Measurements from ENCODE around the gene CLN6. TPM values are rescaled to one million over a fixed set of nuclear protein-coding genes. Genes with fewer than 3 reads are reported as not detected.
"Not testable (repeated sequence)": the region's sequence is repeated elsewhere in the genome, so short reads cannot be mapped to it uniquely, and the experiment has no call there.

CLN6 gene
- total and polyA plus RNA-seq, 8 donors, result 6.4 to 151 (median 17.3) TPM

DNA sequence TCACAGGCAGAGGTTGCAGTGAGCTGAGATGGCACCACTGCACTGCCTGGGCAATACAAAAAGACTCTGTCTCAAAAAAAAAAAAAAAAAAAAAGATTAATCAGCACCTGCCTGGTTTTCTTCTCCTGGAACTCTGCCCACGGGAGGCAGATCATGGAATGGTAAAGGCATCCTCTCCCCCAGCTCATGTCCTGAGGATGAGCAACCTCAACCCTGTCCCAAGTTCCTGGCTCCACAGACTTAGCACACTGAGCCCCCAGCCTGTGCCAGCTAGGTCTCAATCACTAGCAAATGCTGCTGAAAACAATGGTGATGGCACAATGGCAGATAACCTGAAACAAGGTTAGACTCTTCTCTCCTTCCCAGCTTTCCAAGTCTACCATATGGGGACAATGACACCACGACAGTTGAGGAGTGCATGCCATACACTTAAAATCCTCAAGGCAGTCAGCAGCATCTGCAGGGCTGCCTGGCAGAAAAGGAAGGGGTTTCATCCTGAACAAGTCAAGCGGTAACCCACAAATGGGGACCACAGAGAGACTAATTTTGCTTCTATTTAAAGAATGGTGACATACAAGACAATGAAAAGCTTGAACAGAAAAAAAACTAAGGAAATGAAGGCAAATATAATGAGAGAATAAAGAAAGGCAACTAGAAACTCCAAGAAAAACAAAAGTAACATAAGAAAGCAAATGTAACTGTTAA, 4.8 kb downstream of the CLN6 start:
- WGBS, 5 donors, result 66 to 83% (median 69%) methylated on average over 3 of the region's 3 CpGs
- H3K36me3 ChIP-seq, result no peaks in the 10 kb centered on the region
- H3K27me3 ChIP-seq, result no peaks in the 10 kb centered on the region
- TF ChIP-seq POLR2AphosphoS5 (IDR thresholded peaks at IDR 0.05), result no peak
- no peak overlapping the region for H3K4me3 ChIP-seq
- H3K9me3 ChIP-seq, result no peaks in the 10 kb centered on the region
- intact Hi-C loops (cut with DNase I; ENCODE audit: low total_unique reads), result no loop called here
- no peak overlapping the region for H3K27ac ChIP-seq
- DNase-seq, result peak in 1 of 2 donors; percentile 14
- H3K4me1 ChIP-seq, result peaks cover 11 to 27% (median 19%) of the 10 kb centered on the region in 4 donors

DNA sequence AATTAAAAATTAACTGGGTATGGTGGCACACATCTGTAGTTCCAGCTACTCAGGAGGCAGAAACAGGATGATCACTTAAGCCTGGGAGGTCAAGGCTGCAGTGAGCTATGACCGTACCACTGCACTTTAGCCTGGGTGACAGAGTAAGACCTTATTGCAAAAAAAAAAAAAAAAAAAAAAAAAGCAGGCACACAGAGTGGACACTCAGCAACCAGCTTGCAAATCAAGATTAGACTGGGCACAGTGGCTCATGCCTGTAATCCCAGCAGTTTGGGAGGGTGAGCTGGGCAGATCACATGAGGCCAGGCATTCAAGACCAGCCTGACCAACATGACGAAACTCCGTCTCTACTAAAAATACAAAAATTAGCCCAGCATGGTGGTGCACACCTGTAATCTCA, 5.4 kb downstream of the CLN6 start:
- 66 to 87% (median 81%) methylated on average over 3 of the region's 3 CpGs for WGBS, 5 donors
- H3K4me1 ChIP-seq, result peaks cover 11 to 27% (median 19%) of the 10 kb centered on the region in 4 donors
- no peaks in the 10 kb centered on the region for H3K27me3 ChIP-seq
- no peaks in the 10 kb centered on the region for H3K9me3 ChIP-seq
- H3K4me3 ChIP-seq, result no peak overlapping the region
- intact Hi-C loops (cut with DNase I; ENCODE audit: low total_unique reads), result no loop called here
- TF ChIP-seq EP300 (IDR thresholded peaks at IDR 0.05) (no peak), POLR2AphosphoS5 (IDR thresholded peaks at IDR 0.05) (no peak), POLR2A (IDR thresholded peaks at IDR 0.05) (no peak)
- DNase-seq, result peak in 1 of 2 donors; percentile 1
- no peaks in the 10 kb centered on the region for H3K36me3 ChIP-seq
- no peak overlapping the region for H3K27ac ChIP-seq

DNA sequence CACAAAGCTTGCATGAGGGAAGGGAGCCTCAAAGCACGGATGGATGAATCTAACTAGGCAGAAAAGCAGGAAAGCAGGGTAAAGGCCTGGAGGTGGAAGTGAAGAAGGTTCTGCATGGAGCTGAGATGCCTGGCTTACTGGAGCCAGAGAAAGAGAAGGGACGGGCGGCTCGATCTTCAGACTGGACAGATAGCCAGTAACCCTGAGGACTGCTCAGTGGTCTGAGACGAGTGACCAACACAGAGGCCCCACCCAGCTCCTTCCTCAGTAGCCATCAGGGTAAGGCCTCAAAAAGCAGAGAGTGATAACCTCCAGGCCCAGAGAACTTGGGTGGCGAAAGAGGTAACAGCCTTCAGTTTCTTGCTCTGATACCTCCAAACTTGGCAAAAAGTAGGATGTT, 6.4 kb downstream of the CLN6 start:
- Histone ChIP-seq H3K27me3 (no peaks in the 10 kb centered on the region), H3K4me1 (peaks cover 6 to 17% (median 13%) of the 10 kb centered on the region in 4 donors), H3K4me3 (no peak overlapping the region), H3K9me3 (no peaks in the 10 kb centered on the region), H3K27ac (no peak overlapping the region), H3K36me3 (peaks cover 0 to 6% (median 5%) of the 10 kb centered on the region in 4 donors)
- intact Hi-C loops (cut with DNase I; ENCODE audit: low total_unique reads), result no loop called here
- TF ChIP-seq POLR2AphosphoS5 (IDR thresholded peaks at IDR 0.05) (no peak), EP300 (IDR thresholded peaks at IDR 0.05) (no peak), POLR2A (IDR thresholded peaks at IDR 0.05) (no peak)
- TF ChIP-seq, protein P1, sequence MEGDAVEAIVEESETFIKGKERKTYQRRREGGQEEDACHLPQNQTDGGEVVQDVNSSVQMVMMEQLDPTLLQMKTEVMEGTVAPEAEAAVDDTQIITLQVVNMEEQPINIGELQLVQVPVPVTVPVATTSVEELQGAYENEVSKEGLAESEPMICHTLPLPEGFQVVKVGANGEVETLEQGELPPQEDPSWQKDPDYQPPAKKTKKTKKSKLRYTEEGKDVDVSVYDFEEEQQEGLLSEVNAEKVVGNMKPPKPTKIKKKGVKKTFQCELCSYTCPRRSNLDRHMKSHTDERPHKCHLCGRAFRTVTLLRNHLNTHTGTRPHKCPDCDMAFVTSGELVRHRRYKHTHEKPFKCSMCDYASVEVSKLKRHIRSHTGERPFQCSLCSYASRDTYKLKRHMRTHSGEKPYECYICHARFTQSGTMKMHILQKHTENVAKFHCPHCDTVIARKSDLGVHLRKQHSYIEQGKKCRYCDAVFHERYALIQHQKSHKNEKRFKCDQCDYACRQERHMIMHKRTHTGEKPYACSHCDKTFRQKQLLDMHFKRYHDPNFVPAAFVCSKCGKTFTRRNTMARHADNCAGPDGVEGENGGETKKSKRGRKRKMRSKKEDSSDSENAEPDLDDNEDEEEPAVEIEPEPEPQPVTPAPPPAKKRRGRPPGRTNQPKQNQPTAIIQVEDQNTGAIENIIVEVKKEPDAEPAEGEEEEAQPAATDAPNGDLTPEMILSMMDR (IDR thresholded peaks at IDR 0.05), result no peak
- peak in 1 of 2 donors; percentile 14 for DNase-seq
- WGBS, 5 donors, result 91 to 98% (median 93%) methylated on average over 6 of the region's 6 CpGs

DNA sequence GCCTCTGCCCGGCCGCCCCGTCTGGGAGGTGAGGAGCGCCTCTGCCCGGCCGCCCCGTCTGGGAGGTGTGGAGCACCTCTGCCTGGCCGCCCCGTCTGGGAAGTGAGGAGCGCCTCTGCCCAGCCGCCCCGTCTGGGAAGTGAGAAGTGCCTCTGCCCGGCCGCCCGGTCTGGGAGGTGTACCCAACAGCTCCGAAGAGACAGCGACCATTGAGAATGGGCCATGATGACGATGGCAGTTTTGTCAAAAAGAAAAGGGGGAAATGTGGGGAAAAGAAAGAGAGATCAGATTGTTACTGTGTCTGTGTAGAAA, 7.1 kb downstream of the CLN6 start:
- H3K36me3 ChIP-seq, result peaks cover 0 to 13% (median 10%) of the 10 kb centered on the region in 4 donors
- H3K4me3 ChIP-seq; intact Hi-C loops (cut with DNase I; ENCODE audit: low total_unique reads); H3K9me3 ChIP-seq; H3K4me1 ChIP-seq; H3K27ac ChIP-seq; H3K27me3 ChIP-seq: not testable (repeated sequence)
- peak in 1 of 2 donors; percentile 8 for DNase-seq
- 92 to 98% (median 94%) methylated on average over 11 to 18 of the region's 18 CpGs for WGBS, 5 donors

DNA sequence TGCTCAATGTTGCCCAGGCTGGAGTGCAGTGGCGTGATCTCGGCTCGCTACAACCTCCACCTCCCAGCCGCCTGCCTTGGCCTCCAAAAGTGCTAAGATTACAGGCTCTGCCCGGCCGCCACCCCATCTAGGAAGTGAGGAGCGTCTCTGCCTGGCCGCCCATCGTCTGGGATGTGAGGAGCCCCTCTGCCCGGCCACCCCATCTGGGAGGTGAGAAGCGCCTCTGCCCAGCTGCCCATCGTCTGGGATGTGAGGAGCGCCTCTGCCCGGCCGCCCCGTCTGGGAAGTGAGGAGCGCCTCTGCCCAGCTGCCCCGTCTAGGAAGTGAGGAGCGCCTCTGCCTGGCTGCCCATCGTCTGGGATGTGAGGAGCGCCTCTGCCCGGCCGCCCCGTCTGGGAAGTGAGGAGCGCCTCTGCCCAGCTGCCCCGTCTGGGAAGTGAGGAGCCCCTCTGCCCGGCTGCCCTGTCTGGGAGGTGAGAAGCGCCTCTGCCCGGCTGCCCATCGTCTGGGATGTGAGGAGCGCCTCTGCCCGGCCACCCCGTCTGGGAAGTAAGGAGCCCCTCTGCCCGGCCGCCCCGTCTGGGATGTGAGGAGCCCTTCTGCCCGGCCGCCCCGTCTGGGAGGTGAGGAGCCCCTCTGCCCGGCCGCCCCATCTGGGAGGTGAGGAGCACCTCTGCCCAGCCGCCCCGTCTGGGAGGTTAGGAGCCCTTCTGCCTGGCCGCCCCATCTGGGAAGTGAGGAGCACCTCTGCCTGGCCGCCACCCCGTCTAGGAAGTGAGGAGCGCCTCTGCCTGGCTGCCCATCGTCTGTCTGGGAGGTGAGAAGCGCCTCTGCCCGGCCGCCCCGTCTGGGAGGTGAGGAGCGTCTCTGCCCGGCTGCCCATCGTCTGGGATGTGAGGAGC, 7.7 kb downstream of the CLN6 start:
- WGBS, 5 donors, result 87 to 99% (median 91%) methylated on average over 28 to 55 of the region's 55 CpGs
- H3K4me3 ChIP-seq; H3K4me1 ChIP-seq; intact Hi-C loops (cut with DNase I; ENCODE audit: low total_unique reads); H3K27ac ChIP-seq; H3K9me3 ChIP-seq; H3K27me3 ChIP-seq: not testable (repeated sequence)
- peaks cover 0 to 16% (median 15%) of the 10 kb centered on the region in 4 donors for H3K36me3 ChIP-seq
- peak in 1 of 2 donors; percentile 7 for DNase-seq

DNA sequence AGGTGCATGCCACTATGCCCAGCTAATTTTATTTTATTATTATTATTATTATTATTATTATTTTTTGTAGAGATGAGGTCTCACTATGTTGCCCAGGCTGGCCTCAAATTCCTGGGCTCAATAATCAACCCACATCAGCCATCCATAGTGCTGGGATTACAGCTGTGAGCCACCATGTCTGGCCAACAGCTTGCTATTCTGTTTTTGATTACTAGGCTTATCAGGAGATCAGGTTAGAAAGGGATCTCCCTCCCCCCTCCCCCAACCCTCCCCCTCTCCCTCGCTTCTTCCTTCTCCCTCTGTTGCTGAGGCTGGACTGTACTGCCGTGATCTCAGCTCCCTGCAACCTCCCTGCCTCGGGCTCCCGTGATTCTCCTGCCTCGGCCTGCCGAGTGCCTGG, 8.6 kb downstream of the CLN6 start:
- Histone ChIP-seq H3K4me3 (no peak overlapping the region), H3K27ac (no peak overlapping the region), H3K27me3 (no peaks in the 10 kb centered on the region), H3K9me3 (no peaks in the 10 kb centered on the region), H3K4me1 (peaks cover 0 to 5% (median 0%) of the 10 kb centered on the region in 4 donors), H3K36me3 (peaks cover 0 to 20% (median 18%) of the 10 kb centered on the region in 4 donors)
- no peak for TF ChIP-seq EP300 (IDR thresholded peaks at IDR 0.05)
- TF ChIP-seq, protein P1 (IDR thresholded peaks at IDR 0.05), result no peak
- intact Hi-C loops (cut with DNase I; ENCODE audit: low total_unique reads), result no loop called here
- no peak for DNase-seq
- 92 to 100% (median 98%) methylated on average over 1 to 6 of the region's 6 CpGs for WGBS, 5 donors

Measured in stomach (tissue), 9 donors.